GM18867 (cell line): Measurements from ENCODE around the gene EPC2.
"Not testable (repeated sequence)": the region's sequence is repeated elsewhere in the genome, so short reads cannot be mapped to it uniquely, and the experiment has no call there.

Source experiments
- ATAC-seq: cut with Tn5 transposase; IDR thresholded peaks from one replicate; pipeline ENCODE4 v1.9.1; 2021; ENCODE audit warnings: mild to moderate bottlenecking, moderate library complexity; ENCODE audit not compliant: unreplicated experiment

The EPC2 gene

GRCh38 chr2:148638543-148638942 is 6.0 kb upstream of the EPC2 start:
- no peak for ATAC-seq

GRCh38 chr2:148640767-148641166 is 3.8 kb upstream of the EPC2 start:
- ATAC-seq = no peak

GRCh38 chr2:148642112-148642744 is 2.3 kb upstream of the EPC2 start:
- ATAC-seq = no peak

DNA sequence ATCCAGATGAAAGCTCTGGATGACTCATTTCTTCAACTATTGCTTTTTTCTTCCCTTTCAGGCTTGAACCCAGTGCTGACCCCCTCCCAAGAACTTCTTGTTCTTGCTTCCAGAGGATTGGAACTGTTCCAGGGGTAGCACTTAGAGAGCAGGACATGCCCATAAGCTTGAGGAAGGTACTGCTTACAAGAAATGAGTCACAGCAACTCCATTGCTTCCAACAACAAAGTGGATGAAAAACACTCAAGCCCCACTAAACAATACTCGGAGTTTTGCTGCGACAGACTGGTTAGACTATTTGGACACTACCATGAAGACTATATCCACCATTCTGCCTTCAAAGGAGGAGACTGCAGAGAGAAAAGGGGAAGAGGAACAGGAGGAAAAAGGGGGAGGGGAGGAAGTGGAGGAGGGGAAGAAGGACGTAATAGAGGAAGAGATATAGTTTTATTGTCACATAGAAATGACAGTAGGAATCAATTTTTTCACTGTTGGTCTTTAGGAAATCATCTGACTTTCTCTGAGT is 1.6 kb upstream of the EPC2 start:
- ATAC-seq = no peak

- peak; percentile 24 for ATAC-seq
These were observed 1.1 kb upstream of the EPC2 start for GRCh38 chr2:148643421-148643820.

GRCh38 chr2:148644883-148645538 is 460 bp downstream of the EPC2 start:
- peak; percentile 51 for ATAC-seq

GRCh38 chr2:148645539-148646230 is 1.1 kb downstream of the EPC2 start:
- peak; percentile 49 for ATAC-seq

GRCh38 chr2:148646231-148646559 is 1.6 kb downstream of the EPC2 start:
- no peak for ATAC-seq

DNA sequence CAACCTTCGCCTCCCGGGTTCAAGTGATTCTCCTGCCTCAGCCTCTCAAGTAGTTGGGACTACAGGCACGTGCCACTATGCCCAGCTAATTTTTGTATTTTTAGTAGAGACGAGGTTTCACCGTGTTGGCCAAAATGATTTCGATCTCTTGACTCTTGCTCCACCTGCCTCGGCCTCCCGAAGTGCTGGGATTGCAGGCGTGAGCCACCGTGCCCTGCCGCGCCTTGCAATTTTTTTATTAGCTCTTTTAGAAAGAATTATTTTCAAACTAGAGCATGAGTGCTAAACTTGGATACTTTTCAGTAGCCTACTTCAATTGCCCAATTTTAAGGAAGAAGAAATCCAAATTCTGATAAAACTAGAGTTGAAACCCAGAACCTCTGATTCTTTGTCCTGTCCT is 3.2 kb downstream of the EPC2 start:
- not testable (repeated sequence) for ATAC-seq

DNA sequence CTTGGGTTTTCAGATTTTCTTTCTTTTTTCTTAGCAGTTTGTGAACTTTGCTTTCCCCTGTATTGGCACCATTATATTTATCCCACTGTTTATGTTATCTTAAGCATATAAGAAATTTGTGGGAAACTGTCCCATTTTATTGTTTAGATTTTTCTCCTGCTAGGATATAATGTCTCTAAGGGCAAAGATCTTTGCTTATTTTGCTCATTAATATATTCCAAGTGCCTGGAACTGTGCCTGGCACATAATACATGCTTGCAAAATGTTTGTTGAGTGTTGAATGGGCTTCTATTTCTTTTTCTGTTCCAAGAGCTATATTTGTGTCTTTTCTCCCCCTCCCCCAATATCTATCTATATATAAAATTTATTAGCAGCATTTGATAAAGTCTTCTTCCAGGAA is 5.4 kb downstream of the EPC2 start:
- ATAC-seq = no peak

GRCh38 chr2:148650881-148651280 is 6.3 kb downstream of the EPC2 start:
- no peak for ATAC-seq

- ATAC-seq = no peak
These were observed 7.4 kb downstream of the EPC2 start for GRCh38 chr2:148651972-148652371.

DNA sequence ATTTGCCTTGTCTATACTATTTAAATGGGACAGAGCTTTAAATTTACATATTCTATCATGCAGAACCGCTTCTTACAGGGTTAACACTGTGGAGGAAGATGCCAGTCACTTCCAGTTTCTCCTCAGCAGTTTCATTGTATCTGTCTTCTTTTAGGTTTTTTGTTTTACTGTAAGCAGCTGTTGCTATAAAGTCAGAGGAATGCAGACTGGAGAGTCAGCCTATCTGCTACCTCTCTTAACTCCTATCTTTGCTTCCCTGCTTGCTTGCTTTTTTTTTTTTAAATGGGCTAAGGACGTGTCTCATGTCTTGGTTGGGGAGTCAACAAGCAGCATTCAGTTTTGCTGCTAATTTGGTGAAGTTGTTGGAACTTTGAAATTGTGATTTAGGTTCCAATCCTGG is 8.9 kb downstream of the EPC2 start:
- peak; percentile 94 for ATAC-seq

DNA sequence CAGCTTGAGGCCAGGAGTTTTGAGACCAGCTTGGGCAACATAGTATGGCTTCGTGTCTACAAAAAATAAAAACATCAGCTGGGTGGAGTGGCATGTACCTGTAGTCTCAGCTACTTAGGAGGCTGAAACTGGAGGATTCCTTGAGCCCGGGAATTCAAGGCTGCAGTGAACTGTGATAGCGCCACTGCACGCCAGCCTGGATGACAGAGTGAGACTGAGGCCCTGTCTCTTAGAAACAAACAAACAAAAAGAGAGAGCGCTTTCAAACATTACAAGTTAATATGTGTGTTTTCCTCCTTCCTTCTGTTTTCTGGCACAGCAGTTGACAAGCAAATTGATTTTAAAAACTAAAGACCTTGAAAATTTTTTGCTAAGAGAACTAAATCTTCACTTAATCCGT is 9.9 kb downstream of the EPC2 start:
- ATAC-seq = no peak

- ATAC-seq = no peak
These were observed 12.0 kb downstream of the EPC2 start for GRCh38 chr2:148656516-148656915.

DNA sequence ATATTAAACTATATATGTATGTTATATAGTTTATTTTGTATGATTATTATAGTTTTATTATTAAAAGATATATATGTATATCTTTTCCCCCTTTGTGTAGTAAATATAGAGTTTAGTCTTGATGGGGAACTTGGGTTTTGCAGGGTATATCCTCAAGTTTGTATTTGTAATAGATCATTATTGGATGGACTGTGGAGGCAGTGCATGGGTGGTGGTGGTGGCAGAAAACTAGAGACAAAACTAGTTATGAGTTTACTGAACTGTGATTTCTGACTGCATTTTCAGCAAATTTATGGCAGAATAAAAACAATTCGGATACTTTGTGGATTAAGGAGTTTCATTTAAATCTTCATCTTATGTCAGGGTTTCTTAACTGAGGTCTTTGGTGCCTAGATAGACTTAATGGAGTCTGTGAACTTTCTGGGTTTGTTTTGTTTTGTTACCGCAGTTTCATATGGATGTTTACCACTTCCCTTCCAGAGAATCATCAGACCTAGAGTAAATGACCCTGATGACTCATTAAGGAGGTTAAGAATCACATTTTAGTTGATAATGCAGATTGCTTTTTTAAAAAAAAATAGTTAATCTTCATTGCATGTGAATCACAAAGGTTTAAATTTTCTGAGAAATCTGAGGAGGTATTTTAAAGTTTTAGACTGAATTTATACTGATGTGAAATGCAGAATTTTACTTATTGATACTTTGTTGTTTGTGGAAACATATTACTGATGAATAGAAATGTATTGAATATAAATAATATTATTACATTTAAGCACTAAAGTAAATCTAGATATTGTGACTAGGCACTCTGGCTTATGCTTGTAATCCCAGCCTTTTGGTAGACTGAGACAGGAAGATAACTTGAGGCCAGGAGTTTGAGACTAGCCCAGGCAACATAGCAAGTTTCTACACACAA is 14.5 kb downstream of the EPC2 start:
- ATAC-seq = peak; percentile 93

DNA sequence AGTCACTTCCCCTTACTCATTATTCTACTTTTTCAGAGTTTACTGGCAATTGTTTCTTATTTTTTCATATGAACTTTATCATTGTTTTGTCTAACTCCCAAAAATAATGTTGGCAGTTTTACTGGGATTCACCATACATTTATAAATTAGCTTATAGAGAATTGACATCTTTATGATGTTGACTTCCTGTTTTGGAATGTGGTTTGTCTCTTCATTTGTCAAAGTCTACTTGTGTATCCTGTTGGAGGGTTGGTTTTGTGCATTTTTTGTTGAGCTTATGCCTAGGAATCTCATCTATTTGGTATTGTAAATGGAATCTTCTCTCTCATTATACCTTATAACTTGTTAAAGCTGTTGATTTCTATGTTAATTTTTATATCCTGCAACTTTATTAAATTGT is 16.4 kb downstream of the EPC2 start:
- ATAC-seq = no peak

DNA sequence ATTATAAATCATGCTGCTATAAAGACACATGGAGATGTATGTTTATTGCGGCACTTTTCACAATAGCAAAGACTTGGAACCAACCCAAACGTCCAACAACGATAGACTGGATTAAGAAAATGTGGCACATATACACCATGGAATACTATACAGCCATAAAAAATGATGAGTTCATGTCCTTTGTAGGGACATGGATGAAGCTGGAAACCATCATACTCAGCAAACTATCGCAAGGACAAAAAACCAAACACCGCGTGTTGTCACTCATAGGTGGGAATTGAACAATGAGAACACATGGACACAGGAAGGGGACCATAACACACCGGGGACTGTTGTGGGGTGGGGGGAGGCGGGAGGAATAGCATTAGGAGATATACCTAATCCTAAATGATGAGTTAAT is 17.8 kb downstream of the EPC2 start:
- not testable (repeated sequence) for ATAC-seq

GRCh38 chr2:148664229-148664628 is 19.7 kb downstream of the EPC2 start:
- ATAC-seq = no peak

DNA sequence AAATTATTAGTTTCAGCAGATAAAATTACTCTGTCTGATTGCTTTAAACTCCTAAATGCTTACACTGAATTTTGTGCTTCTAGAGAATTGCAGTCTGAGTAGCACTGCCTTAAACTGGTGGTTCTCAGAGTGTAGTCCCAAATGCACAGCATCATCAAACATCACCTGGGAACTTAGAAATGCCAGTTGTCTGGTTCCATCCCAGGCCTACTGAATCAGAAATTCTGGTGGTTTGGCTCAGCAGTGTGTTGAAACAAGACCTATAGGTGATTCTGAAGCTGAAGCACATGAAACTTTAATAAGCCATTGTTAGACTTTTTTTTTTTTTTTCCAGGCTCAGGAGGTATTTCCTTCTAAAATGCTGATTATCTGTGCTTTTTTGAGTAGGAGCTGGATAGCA is 22.0 kb downstream of the EPC2 start:
- no peak for ATAC-seq
